K562 (cell line): ENCODE measurements around the gene SLC7A9. TPM values are rescaled to one million over a fixed set of nuclear protein-coding genes. Genes with fewer than 3 reads are reported as not detected.

ENCODE experiments used
- ATAC-seq: fragments of 200-7000 bp; cut with Tn5 transposase; 3 replicates; pipeline ENCODE4 v1.9.1; 2020; ENCODE audit warnings: moderate library complexity
- BruUV-seq: library from RNA; stranded (reverse); fragments of 400-500 nt; replicated peaks from 2 replicates; lab custom pipeline; 2021; lab: Mats Ljungman, UMichigan
- CTCF ChIA-PET: fragments of 300-600 bp; formaldehyde crosslinking; extraction: SDS; loops from one replicate; lab custom pipeline; 2021; ENCODE audit warnings: low intra/inter-chr PET ratio; lab: Yijun Ruan, JAX
- POLR2A ChIA-PET: fragments of 300-600, 350-650 bp; sonication (Branson Sonifier 250); formaldehyde crosslinking; extraction: SDS; loops from one replicate; lab custom pipeline; 2021; ENCODE audit warnings: antibody characterized with exemption, inconsistent platforms; lab: Yijun Ruan, JAX
- DNase-seq, 4 experiments: peaks; one replicate each; pipeline versions ENCODE4 v3.0.0 to v3.0.0-alpha.2; 2011 to 2018; ENCODE audit warnings: low spot score in 3 of 4, mixed read lengths in 3 of 4; ENCODE audit errors: extremely low read depth in 1 of 4
- FAIRE-seq: peaks from 2 replicates; lab custom pipeline; 2011; peaks lifted over from hg19 to GRCh38; lab: Jason Lieb, UNC
- H2AFZ ChIP-seq: 2 replicates; pipeline ENCODE4 v1.6.0; 2011; ENCODE audit warnings: low read depth, low read length, control low read depth, inconsistent platforms
- H3K27ac ChIP-seq: fragments of 200-600 bp; 3 replicates; pipeline ENCODE4 v1.8.0; 2011; ENCODE audit warnings: low read depth, mild to moderate bottlenecking, control low read depth, inconsistent platforms, low read length, moderate library complexity, mixed read lengths; ENCODE audit errors: extremely low read depth
- H3K27me3 ChIP-seq, 2 experiments: fragments of 300-600 bp in 1 of 2; 2 replicates in 1 of 2; 3 replicates in 1 of 2; pipeline versions ENCODE4 v1.6.0 to v1.8.0; 2011; ENCODE audit warnings: inconsistent platforms in 2 of 2, low read length in 2 of 2, mild to moderate bottlenecking in 1 of 2, mixed read lengths in 1 of 2, moderate library complexity in 1 of 2; ENCODE audit not compliant: control insufficient read depth in 2 of 2, insufficient read depth in 2 of 2
- H3K36me3 ChIP-seq: fragments of 300-600 bp; 3 replicates; pipeline ENCODE4 v1.8.0; 2011; ENCODE audit warnings: mild to moderate bottlenecking, low read length, inconsistent platforms; ENCODE audit not compliant: control insufficient read depth, insufficient read depth
- H3K4me1 ChIP-seq, 2 experiments: fragments of 200-600 bp in 1 of 2; replicated peaks in 1 of 2; 2 replicates in 1 of 2; 3 replicates in 1 of 2; pipeline versions ENCODE4 v1.5.1 to v1.8.0; 2011; ENCODE audit warnings: inconsistent platforms in 2 of 2, low read length in 2 of 2, mild to moderate bottlenecking in 1 of 2, mixed read lengths in 1 of 2, moderate library complexity in 1 of 2; ENCODE audit not compliant: control insufficient read depth in 2 of 2, insufficient read depth in 2 of 2
- H3K4me2 ChIP-seq: 2 replicates; pipeline ENCODE4 v1.6.1; 2011; ENCODE audit warnings: low read length, control low read depth, inconsistent platforms, mixed read lengths; ENCODE audit not compliant: insufficient read depth
- H3K4me3 ChIP-seq: fragments of 200-600 bp; sonication (generic), shearing (Covaris generic); 2 replicates; pipeline ENCODE4 v1.5.1; 2016; ENCODE audit warnings: control low read depth, inconsistent platforms
- H3K79me2 ChIP-seq: fragments of 200-600 bp; 3 replicates; pipeline ENCODE4 v1.8.0; 2011; ENCODE audit warnings: low read length, inconsistent platforms; ENCODE audit not compliant: control insufficient read depth, insufficient read depth
- H3K9ac ChIP-seq, 2 experiments: 2 replicates each; pipeline versions ENCODE4 v1.6.0 to v1.6.1; 2011; ENCODE audit warnings: low read depth in 2 of 2, low read length in 2 of 2, control low read depth in 1 of 2, inconsistent platforms in 1 of 2, mild to moderate bottlenecking in 1 of 2, mixed read lengths in 1 of 2; ENCODE audit not compliant: insufficient read depth in 1 of 2
- H3K9me1 ChIP-seq: one replicate; pipeline ENCODE4 v1.6.0; 2011; ENCODE audit warnings: inconsistent platforms, mild to moderate bottlenecking, low read length, moderate library complexity; ENCODE audit not compliant: control insufficient read depth, insufficient read depth
- H3K9me3 ChIP-seq: replicated peaks from 2 replicates; pipeline ENCODE4 v1.5.1; 2011; ENCODE audit warnings: low read depth, low read length, inconsistent platforms; ENCODE audit not compliant: control insufficient read depth, insufficient read depth
- H4K20me1 ChIP-seq: replicated peaks from 2 replicates; pipeline ENCODE4 v1.6.1; 2011; ENCODE audit warnings: low read length, inconsistent platforms, mixed read lengths; ENCODE audit not compliant: control insufficient read depth, insufficient read depth
- BRF1 ChIP-seq: IDR thresholded peaks from 3 replicates; pipeline ENCODE4 v1.6.1; 2011; ENCODE audit warnings: borderline replicate concordance, mild to moderate bottlenecking; ENCODE audit not compliant: insufficient read length; ENCODE audit errors: extremely low read depth
- GABPB2 ChIP-seq: fragments of 250-450 bp; sonication (Bioruptor Pico); conservative IDR thresholded peaks from 2 replicates; pipeline ENCODE4 v1.5.1; 2021; ENCODE audit warnings: mild to moderate bottlenecking
- IFI16 ChIP-seq: fragments of 250-450 bp; sonication (Bioruptor Pico); IDR thresholded peaks from 2 replicates; pipeline ENCODE4 v2.1.2; 2022; ENCODE audit warnings: mild to moderate bottlenecking, inconsistent platforms
- PCBP1 ChIP-seq: fragments of 200-400 bp; formaldehyde crosslinking; IDR thresholded peaks from 2 replicates; pipeline ENCODE4 v1.6.1; 2018; ENCODE audit warnings: mild to moderate bottlenecking, low read depth, low read length; ENCODE audit not compliant: poor library complexity, severe bottlenecking
- TARDBP ChIP-seq: fragments of 450-650 bp; IDR thresholded peaks from 2 replicates; pipeline ENCODE4 v1.6.1; 2016
- TFE3 ChIP-seq: fragments of 450-650 bp; formaldehyde crosslinking; IDR thresholded peaks from 2 replicates; pipeline ENCODE4 v1.4.0; 2020; ENCODE audit warnings: mild to moderate bottlenecking, mixed read lengths
- ZKSCAN8 ChIP-seq: fragments of 200-800 bp; sonication (Bioruptor generic); IDR thresholded peaks from 2 replicates; pipeline ENCODE4 v1.6.1; 2016; ENCODE audit warnings: missing genetic modification characterization, missing compliant biosample characterization
- ZNF695 ChIP-seq: fragments of 450-650 bp; formaldehyde crosslinking; IDR thresholded peaks from 2 replicates; pipeline ENCODE4 v1.4.0; 2020; ENCODE audit warnings: mild to moderate bottlenecking, moderate library complexity
- WGBS: fragments of 100-300 bp; shearing (Covaris generic); methylation state at CpG from one replicate; pipeline ENCODE4 v1.1.6; 2016; ENCODE audit warnings: low coverage, mixed read lengths; ENCODE audit not compliant: insufficient coverage; ENCODE audit errors: missing lambda C conversion rate; 5-methylcytosine and 5-hydroxymethylcytosine counted together
- in situ Hi-C: fragments of 300-500 bp; cut with MboI; formaldehyde crosslinking; loops from 4 replicates; pipeline ENCODE4 v1.15.0; 2018; ENCODE audit warnings: inconsistent platforms, mixed read lengths
- intact Hi-C: fragments of 100-400 bp; cut with micrococcal nuclease; formaldehyde crosslinking; loops from 2 replicates; pipeline ENCODE4 v1.14.2; 2022
- polyA plus RNA-seq, 8 experiments: library from polyadenylated mRNA; depleted of rRNA in 4 of 8; stranded (reverse) in 5 of 8; unstranded in 3 of 8; fragments of >200 nt; fragmentation: Nextera tagmentation in 2 of 8; fragmentation: Illumina TruSeq in 1 of 8; extraction: Ambion mirVana in 2 of 8; extraction: Trizol in 1 of 8; gene quantifications; 2 replicates each; pipeline versions ENCODE4 v1.2.1 to v1.2.3, GENCODE V29; 2011 to 2014; ENCODE audit warnings: inconsistent platforms in 1 of 8, missing spikeins in 1 of 8
- total RNA-seq, 7 experiments: library from RNA; depleted of rRNA in 6 of 7; stranded (reverse); fragments of >200 nt in 6 of 7; fragmentation: Illumina TruSeq in 2 of 7; extraction: Trizol in 2 of 7; gene quantifications; 2 replicates each; pipeline versions ENCODE4 v1.2.1 to v1.2.3, GENCODE V29; 2011 to 2021; ENCODE audit warnings: low replicate concordance in 1 of 7
- TF ChIP-seq, protein P1 (sequence below), 2 experiments: IDR thresholded peaks; 2 replicates each; pipeline ENCODE4 v1.6.1; 2012; ENCODE audit warnings: improper control_type of control experiment in 2 of 2, low read depth in 2 of 2, low read length in 2 of 2, borderline replicate concordance in 1 of 2
- TF ChIP-seq, protein P2 (sequence below): fragments of 150-350 bp; IDR thresholded peaks from 2 replicates; pipeline ENCODE4 v1.6.1; 2014; ENCODE audit warnings: low read depth, mild to moderate bottlenecking, low read length, borderline replicate concordance

Gene SLC7A9
- total and polyA plus RNA-seq, 9 of the 15 experiments (the other 6 are each of a cell fraction or from before 2014, with no cell fraction given): not detected

- TF ChIP-seq, protein P1, sequence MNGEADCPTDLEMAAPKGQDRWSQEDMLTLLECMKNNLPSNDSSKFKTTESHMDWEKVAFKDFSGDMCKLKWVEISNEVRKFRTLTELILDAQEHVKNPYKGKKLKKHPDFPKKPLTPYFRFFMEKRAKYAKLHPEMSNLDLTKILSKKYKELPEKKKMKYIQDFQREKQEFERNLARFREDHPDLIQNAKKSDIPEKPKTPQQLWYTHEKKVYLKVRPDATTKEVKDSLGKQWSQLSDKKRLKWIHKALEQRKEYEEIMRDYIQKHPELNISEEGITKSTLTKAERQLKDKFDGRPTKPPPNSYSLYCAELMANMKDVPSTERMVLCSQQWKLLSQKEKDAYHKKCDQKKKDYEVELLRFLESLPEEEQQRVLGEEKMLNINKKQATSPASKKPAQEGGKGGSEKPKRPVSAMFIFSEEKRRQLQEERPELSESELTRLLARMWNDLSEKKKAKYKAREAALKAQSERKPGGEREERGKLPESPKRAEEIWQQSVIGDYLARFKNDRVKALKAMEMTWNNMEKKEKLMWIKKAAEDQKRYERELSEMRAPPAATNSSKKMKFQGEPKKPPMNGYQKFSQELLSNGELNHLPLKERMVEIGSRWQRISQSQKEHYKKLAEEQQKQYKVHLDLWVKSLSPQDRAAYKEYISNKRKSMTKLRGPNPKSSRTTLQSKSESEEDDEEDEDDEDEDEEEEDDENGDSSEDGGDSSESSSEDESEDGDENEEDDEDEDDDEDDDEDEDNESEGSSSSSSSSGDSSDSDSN (IDR thresholded peaks at IDR 0.05; ENCODE audit: borderline replicate concordance in 1 of 2, low read depth in 2 of 2, low read length in 2 of 2): no peak
Observed at GRCh38 chr19:32819419-32820400, 49.9 kb downstream of the SLC7A9 start (continued).

DNA sequence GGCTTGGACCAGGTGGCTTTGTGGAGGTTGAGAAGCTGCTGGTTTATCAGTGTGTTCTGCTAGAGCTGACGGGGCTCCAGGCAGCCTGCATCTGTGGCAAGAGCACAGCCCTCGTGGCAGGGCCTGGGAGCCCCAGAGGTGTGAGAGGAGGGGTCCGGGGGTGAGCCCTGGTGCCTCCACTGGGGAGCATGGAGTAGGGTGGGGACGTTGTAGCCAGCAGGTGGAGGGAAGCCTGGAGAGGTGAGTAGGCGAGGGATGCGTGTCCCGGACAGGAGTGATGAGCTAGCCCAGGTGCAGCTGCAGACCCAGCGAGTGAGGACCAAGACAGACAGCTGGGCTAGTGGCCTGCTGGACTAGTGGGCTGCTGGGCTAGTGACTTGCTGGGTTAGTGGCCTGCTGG, 51.0 kb downstream of the SLC7A9 start:
- no peak for FAIRE-seq
- TF ChIP-seq IFI16 (CRISPR knock-in tag): no peak
- no peak for TF ChIP-seq ZKSCAN8 (CRISPR knock-in tag)
- TF ChIP-seq PCBP1: no peak
- TF ChIP-seq TARDBP: no peak
- TF ChIP-seq BRF1: no peak
- TF ChIP-seq, protein P2, sequence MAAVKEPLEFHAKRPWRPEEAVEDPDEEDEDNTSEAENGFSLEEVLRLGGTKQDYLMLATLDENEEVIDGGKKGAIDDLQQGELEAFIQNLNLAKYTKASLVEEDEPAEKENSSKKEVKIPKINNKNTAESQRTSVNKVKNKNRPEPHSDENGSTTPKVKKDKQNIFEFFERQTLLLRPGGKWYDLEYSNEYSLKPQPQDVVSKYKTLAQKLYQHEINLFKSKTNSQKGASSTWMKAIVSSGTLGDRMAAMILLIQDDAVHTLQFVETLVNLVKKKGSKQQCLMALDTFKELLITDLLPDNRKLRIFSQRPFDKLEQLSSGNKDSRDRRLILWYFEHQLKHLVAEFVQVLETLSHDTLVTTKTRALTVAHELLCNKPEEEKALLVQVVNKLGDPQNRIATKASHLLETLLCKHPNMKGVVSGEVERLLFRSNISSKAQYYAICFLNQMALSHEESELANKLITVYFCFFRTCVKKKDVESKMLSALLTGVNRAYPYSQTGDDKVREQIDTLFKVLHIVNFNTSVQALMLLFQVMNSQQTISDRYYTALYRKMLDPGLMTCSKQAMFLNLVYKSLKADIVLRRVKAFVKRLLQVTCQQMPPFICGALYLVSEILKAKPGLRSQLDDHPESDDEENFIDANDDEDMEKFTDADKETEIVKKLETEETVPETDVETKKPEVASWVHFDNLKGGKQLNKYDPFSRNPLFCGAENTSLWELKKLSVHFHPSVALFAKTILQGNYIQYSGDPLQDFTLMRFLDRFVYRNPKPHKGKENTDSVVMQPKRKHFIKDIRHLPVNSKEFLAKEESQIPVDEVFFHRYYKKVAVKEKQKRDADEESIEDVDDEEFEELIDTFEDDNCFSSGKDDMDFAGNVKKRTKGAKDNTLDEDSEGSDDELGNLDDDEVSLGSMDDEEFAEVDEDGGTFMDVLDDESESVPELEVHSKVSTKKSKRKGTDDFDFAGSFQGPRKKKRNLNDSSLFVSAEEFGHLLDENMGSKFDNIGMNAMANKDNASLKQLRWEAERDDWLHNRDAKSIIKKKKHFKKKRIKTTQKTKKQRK: no peak
- TF ChIP-seq TFE3: no peak
- TF ChIP-seq GABPB2 (CRISPR knock-in tag): no peak
- TF ChIP-seq ZNF695 (CRISPR knock-in tag): no peak

More for the DNA sequence above, 51.0 kb downstream of the SLC7A9 start:
- no peak for DNase-seq
- Histone ChIP-seq H4K20me1 (no peaks in the 10 kb centered on the region; the same call in 1 of the 2 replicates), H3K4me3 (no peak overlapping the region), H3K9me3 (no peaks in the 10 kb centered on the region), H3K27me3 (peaks cover 17 to 52% of the 10 kb centered on the region in 2 experiments; a peak in 4 of 5 replicates), H3K27ac (no peak overlapping the region), H3K9ac (no peak overlapping the region; a peak in 1 of 4 replicates), H3K9me1 (no peaks in the 10 kb centered on the region), H3K4me2 (no peak overlapping the region), H3K79me2 (no peaks in the 10 kb centered on the region), H3K36me3 (no peaks in the 10 kb centered on the region), H3K4me1 (no peaks in the 10 kb centered on the region; a peak in 1 of 5 replicates), H2AFZ (no peak overlapping the region)
- ChIA-PET CTCF (no interaction called here), POLR2A (interaction anchor here (0.6 to 2.2 kb wide), 3 partner anchors 11 to 134 kb away, joined by 3 to 9 read pairs (median 3); no protein-coding TSS in a partner anchor)
- in situ Hi-C loops: no loop called here
- BruUV-seq: no TSS peak
- no peak for ATAC-seq
- 0% methylated on average over 7 of the region's 8 CpGs for WGBS
- intact Hi-C loops: no loop called here
